ENCODE results near the gene PDXDC1.

DNA sequence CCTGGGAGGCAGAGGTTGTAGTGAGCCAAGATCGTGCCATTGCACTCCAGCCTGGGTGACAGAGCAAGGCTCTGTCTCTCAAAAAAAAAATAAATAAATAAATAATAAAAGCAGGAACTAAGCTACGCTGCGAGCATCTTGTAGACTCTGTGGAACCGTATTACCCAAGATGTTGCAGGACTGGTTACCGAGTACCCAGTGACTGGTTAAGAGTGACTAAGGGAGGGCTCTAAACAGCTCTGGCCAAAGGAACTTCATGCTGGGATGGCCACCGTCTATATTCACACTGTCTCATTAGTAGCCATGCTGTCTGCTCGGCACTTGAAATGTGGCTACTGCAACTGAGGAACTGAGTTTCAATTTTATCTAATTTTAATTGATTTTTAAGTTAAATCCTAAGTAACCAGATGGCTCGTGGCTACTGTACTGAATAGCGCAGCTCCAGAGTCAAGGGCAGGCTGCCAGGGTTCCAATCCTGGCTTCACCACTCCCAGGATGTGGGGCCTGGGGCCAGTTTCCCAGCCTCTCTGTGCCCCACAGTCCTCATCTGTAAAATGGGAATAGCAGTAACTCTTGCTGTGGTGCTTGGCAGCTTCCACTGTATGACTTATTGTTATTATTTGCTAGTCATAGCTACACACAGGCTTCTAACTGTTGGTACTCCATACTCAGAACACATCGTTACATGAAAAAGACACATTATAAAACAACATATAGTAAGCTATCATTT is 78.1 kb downstream of the PDXDC1 start:
- TF ChIP-seq POLR2A (IDR thresholded peaks at IDR 0.05; ENCODE audit: low read length) (no peak), GATA1 (IDR thresholded peaks at IDR 0.05; ENCODE audit: low read depth, low read length) (no peak)

Data from erythroblast (primary cell).